Mesenteric fat pad (tissue), 1 donor: ENCODE data around the gene TNFRSF12A. TPM values are rescaled to one million over a fixed set of nuclear protein-coding genes. Genes with fewer than 3 reads are reported as not detected.
A peak's percentile ranks its signal among the peaks of the same experiment; 100 is the strongest.

Experiments used
- DNase-seq: peaks from one replicate; pipeline ENCODE4 v3.0.0-alpha.2; 2020; ENCODE audit warnings: low spot score
- total RNA-seq: library from RNA; stranded (reverse); fragmentation: NEBNext Ultra II Directional; extraction: Animal tissue kit (Norgen Biotek cat#: 25700); gene quantifications from one replicate; pipeline ENCODE4 v1.2.1, GENCODE V29; 2021
- donor health status: DM: yes; HTN: yes; CAD: no.

TNFRSF12A gene
- total RNA-seq, 1 donor from 2014 or later = 84.8 TPM

DNA sequence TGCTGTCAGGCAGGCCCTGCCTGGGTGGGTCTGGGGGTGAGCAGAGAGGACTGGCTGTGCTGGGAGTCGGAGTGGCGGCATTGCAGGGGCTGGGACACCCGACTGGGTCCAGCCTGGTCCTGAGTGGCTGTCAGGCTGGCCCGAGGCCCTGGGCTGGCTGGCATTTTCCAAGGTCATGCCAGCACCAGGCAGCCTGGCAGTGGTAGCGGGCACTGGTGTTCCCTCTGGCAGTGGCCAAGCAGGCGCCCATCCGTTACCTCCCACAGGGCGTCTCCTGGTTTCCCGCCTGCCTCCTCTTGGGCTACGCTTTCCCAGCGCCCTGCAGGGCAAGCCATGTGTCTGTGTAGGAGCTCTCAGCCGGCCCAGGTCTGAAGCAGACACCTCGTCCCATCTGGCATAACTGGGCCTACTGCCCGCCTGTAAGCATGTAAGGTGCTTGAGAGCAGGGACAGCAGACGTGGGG is 34.2 kb upstream of the TNFRSF12A start:
- no peak for DNase-seq

DNA sequence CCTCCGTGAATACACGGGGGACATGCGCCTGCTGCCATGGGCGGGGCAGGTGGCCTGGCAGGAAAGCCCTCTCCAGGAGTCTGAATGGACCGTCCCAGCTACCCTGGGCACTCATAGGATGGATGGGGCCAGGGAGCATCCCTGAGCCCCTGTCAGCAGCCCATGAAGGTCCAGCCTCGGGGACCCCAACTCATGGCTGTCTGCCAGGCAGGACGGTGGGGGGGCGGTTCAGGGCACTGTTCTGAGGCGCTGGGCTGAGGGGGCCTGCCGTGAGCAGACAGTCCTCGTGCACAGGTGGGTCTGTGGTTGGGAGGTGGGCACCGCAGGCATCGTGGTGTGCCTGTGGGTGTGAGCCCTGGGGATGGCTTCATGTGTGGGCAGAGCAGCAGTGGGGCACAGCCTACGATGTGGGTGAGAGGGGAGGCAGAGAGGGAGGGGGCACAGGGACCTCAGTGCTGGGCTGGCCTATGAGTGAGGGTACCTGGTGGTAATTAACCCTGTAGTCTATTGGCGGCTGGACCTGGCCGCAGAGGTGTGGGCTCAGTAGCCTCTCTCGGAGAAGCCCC is 33.5 kb upstream of the TNFRSF12A start:
- DNase-seq = no peak

DNA sequence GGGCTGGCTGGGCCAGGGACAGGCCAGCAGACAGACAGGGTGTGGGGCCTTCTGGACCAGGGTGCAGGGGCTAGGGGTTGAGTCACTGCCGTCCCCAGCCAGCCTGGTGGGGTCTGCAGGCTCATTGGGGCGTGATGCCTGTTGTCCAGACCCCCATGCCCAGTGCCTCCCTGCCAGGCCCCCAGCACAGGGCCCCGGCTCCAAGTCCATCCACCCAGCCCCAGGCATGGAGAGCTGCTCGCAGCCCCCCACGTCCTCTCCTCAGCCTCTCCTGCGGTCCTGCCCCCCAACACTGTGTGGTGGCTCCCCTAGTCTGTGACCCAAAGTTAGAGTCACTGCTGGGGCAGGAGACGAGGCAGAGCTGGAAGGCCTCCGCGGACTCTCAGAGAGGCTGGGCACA is 32.9 kb upstream of the TNFRSF12A start:
- no peak for DNase-seq

DNA sequence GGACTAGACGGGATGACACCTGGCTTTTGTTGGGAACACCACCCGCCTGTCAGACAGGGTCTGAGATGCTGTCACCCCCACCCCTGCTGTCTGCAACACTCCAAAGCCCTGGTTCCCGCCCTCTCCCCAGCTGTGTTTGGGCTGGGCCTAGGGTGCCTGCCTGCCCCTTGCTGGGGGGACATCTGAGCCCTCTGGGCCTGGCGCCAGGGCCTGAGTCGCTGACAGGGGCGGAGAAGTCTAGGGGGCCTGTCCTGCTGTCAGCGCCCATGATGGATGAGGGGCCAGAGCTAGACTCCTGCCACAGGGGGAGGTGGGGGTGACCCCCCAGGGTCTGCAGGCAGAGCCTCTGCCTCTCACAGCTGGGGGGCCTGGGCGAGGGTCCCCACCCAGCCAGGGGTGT is 32.3 kb upstream of the TNFRSF12A start:
- no peak for DNase-seq

DNA sequence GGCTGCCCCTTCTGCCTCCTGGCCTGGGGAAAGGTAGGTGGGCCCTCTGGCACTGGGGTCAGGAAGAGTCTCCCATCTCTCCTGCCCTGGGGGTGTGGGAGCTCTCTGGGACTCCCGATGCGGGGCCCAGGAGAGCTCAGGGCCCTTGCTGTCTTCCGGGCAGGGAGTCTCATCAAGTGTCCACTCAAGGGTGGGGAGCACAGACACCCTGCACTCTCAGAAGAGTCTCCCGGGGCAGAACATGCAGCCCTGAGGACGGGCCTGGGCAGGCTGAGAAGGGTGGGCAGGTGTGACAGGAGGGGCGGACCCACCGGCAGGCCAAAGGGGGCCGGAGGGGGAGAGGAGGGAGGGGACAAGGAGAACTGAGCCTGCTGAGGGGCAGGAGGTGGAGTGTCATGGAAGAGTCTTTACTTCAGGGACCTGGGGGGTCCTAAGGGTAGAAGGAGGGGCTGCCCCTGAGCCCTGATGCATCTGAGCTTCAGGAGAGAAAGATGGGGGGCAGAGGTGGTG is 31.5 kb upstream of the TNFRSF12A start:
- no peak for DNase-seq

DNA sequence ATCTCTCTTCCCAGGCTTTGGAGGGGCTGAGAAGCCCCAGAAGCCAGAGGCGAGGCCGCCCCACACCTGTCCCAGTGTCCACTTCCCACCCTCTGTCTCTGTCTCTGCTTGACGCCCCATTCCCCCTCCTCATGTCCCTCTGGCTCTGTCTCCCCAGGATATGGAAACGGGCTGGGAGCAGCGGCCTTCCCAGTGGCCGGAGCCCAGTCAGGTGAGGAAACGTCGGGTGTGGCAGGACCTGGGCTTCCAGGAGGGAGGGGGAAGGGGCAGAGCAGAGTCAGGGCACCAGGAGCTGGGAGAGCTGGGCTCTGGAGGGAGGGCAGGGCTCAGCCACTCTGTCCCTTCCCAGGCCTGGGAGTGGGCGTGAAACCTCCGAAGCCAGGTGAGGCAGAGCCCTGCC is 29.3 kb upstream of the TNFRSF12A start:
- DNase-seq = no peak

DNA sequence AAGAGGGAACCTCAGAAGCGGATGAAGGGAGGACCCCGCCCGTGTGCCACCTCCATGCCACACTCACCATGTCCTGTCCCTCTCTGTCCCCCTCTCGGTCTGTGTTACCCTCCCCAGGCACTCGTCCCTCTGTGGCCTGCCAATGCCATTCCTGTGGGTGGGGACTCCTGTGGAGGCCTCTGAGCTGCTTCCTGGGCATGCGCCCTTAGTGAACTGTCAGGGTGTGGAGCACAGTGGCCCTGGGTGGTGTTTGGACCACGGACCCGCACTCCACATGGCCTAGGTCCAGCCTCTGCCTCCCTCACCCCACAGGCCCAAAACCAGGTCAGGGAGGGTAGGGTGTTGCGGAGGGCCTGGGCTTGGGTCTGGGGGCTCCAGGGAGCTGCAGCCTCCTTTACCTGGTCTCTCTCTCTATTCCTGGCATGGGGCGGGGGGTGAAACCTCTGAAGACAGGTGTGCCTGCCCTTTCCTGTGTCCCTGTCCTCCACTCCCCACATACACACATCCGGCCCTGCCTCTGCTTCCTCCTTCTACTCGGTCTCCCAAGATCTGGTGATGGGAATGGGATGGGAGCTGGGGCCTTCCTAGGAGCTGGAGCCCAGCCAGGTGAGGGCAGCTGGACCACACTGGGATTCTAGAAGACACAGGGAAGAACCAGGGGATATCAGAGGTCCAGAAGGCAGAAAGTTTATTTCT is 28.5 kb upstream of the TNFRSF12A start:
- DNase-seq = no peak

DNA sequence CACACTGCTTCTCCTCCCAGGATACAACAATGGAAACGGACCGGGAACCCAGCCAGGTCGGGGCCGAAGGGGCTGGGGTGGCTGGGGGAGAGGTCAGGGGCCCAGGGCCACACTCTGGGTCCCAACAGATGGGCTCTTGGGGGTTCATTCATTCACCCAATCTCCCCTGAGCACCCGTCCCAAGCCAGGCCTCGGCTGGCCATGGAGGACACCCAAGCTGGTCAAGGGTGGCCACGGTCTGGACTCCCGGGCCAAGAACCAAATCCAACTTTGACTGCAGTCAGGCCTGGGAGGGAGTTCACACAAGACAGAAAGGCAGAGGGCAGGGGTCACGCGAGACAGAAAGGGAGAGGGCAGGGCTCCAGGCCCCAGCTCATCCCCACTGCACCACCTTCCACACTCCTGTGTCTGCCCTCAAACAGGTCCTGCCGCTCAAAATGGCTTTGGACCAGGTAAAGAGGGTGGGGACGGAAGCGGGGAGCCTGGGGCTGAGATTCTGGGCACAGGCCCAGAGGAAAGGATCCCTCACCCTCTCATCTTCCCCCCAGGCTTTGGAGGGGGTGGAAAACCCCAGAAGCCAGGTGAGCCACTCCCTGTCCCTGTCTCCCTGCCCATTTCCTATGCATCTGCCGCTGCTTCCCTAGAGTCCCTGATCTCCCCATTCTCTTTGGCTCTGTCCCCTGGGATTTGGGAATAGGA is 27.6 kb upstream of the TNFRSF12A start:
- DNase-seq = no peak

DNA sequence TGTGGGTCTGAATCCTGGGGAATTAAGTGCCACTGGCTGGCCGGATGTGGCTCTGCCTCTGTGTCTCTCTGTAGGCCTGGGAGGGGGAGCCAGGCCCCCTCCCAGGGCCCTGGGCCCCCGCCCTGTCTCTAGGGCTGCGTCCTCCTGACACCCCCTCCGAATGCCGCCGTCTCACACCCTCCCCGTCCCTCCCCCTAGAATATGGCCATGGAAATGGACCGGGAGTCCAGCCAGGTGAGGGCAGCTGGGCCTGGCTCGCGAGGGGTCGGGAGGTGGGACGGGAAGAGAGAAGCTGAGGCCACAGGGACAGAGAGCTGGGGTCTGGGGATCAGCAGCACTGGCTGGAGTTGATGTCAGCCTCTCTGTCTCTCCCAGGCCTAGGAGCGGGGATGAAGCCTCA is 23.9 kb upstream of the TNFRSF12A start:
- DNase-seq = no peak

DNA sequence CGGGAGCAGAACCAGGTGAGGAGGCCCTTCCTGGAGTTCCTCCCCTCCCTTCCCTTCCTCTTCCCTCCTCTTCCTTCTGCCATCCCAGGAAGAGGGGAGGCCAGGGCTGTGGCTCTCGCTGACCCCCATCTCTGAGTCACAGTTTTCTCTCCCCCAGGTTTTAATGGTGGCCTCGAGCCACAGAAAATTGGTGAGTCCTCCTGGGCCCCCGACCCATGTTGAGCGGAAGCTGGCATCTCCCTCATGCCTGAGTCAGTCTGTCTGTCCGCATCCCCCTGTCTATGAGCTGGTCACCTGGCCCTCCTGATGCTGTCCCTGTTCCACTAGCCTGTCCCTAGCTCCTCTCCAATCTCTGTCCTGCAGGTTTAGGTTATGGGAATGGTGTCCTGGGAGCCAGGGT is 20.2 kb upstream of the TNFRSF12A start:
- no peak for DNase-seq

DNA sequence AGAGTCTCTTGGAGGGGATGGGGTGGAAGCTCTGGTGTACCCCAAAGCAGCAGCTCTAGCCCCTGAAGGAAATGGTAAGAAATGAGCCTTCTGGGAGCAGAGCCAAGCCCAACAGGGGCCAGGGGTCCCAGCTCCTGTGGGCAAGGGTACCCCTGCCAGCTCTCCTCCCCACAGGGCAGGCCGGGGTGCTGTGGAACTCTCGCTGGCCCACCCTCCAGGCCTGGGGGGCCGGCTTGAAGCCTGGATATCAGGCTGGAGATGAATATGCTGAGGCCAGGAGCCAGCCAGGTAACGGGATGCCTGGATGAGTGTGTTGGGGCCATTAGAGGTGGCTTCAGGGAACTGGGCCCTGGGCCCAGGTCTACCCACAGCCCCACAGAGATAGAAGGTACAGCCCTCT is 19.6 kb upstream of the TNFRSF12A start:
- no peak for DNase-seq

DNA sequence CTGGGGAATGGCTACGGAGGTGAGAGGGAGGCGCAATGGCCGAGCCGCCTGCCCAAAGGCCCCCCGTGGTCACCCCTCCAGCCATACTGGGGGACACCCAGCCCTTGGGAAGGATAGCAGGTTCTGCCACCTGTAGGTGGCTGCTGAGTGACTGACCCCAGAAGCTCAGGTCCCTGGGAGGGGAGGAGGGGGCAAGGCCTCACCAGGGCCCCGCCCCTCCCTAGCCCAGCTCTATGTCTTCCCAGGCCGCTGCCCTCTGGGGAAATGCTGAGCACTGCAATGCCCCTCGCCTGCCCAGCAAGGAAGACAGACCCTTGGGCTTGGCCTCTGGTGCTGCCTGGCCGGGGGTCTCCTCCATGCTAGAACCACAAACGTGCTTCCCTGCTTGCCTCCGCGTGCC is 18.9 kb upstream of the TNFRSF12A start:
- no peak for DNase-seq

DNA sequence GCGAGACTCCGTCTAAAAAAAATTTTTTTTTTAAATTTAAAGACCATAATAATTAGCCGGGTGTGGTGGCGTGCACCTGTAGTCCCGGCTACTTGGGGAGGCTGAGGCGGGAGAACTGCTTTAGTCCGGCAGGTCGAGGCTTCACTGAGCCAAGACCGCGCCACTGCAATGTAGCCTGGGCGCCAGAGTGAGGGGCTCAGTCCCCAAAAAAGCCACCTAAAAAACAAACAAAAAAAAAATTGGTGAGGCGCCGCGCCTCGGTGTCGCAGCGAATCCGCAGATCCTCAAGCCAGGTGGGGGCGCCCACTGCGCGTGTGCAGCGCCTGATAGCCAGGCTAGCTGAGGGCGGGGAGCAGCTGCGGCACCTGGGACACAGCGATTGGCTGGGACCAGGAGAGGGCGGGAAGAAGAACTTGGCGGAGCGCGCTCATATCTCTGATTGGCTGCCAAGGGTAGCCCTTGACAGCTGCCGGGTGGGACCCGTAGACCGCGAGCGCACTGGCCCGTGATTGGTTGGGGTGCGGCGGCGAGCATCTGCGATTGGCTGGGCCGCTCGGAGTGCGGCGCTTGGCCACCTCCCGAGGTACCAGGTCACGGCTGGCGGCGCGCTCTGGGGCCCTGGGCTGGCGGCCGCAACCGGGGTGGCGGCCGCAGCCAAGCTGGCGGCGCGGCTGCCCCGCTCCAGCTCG is 16.4 kb upstream of the TNFRSF12A start:
- DNase-seq = peak; percentile 98

DNA sequence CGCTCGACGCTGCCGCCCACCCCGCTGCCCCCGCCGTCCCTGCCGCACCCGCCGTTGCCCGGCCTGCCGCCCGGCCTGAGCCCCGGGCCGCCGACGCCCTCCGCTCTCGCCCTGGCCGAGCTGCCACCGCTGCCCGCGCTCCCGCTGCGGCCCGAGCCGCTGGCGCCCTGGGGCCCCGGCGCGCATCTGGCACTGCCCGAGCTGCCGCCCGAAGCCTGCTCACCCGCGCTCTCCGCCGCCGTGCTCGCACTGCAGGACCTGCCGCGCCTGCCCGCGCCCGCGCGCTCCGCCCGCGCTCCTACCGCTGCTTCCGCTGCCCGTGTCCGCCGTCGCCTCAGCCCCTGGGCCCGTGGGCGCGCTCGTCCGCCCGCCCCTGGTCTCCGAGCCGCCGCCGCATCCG is 15.8 kb upstream of the TNFRSF12A start:
- DNase-seq = no peak

DNA sequence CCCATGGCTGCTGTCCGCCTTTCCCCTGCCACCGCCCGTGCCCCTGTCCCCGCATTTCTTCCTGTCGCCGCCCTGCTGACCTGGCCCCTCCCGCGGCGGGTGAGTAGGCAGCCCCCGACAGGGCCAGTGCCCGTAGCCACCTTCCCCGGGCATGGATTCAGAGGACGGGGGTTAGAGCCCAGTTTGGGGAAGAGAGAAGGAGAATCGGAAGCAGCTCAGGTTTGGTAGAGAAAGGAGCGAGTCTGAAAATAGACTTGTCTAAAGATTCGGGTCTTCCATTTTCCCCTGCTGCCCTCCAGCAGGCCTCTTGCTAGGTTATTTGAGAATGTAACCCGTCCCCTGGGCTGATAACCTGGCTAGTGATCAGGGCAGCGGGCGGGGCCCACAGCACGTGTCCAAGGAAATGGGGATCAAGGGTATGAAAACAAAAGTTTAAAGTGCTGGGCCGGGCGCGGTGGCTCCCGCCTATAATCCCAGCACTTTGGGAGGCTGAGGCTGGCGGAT is 15.3 kb upstream of the TNFRSF12A start:
- DNase-seq = no peak

DNA sequence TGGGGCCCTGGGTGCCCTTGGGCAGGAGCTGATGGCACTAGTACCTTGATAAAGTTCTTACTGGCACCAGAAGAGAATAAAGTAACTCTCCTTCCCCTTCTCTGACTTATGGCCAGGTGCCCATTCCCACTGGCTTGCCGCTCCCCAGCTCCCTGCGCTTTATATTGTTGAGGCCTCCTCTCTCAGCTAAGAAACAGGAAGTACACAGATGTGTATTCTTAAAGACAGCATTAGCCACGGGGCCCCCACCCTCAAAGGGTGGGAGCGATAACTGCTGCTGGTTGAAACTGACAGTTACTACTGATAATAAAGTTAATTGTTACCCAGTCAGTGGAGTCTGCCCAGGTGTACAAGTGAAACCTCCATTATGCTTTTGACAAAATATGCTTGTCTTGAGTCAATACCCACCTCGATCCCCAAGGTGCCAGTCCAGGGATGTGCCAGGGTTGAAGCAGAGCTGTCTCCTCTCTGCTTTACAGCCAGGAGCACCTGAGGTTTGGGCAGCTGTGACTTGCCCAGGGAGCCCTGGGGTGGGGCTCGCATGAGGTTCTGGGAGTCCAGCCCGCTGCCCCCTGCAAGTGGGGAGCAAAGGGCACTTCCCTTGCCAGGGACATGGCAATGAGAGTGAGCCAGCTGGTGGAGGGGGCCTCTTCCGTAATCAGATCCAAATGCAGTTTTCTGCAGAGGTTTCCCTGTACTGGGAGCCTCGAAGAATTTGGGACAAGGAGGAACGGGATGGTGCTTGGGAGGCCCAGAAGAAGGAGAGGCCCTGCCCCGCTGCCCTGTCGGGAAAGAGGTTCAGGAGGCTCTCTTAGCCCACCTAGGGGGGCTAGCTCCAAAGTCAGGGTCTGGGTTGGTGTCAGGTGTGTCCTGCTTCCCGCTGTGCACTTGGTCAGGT is 12.9 kb upstream of the TNFRSF12A start:
- no peak for DNase-seq

DNA sequence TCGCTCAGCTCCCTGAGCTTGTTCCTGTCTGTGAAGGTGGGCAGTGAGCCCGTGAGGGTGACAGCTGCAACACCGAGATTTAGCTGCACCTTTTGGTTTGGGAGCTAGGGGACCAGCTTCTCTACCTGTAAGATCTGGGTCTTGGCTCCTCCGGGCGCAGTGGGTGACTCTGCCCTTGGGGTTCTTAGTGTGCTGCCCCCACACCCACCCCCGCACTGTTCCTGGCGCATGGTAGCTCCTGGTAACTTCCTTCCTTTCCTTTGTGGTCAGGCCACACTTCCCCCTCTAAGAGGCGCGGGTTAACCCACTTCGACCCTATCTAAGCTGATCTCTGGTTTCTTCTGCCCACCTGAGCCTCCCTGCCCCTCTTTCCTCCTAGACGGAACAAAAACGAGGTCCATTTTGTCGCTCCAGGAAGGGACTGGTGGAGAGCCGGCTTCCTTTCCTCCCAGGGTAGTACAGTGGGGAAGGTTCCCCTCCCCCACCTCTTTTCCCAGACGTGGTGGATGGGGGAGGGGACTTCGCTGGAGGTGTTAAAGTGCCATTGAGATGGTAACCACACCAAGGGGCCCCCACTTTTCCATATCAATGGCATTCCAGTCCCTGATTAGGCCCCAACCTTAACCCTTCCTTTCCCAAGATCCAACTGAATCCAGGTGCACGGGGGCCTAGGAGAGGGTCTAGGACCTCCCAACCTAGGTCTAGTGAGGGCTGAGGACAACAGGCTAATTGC is 12.0 kb upstream of the TNFRSF12A start:
- no peak for DNase-seq

DNA sequence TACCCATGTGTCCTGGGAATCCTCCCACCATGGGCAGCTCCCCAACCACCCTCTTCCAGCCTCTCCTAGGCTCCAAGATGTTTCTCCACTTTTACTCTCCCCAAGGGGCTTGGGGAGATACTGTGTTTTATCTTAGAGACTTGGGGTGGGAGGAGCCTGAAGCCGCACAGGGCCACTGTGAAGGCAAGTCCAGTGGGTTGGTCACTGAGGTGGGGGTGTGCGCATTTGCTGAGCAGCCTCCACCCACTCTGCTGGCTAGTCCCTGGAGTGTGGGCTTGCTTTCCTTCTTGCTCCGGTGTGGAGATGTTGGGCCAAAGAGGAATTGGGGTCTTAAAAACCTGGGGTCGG is 11.5 kb upstream of the TNFRSF12A start:
- DNase-seq = no peak

DNA sequence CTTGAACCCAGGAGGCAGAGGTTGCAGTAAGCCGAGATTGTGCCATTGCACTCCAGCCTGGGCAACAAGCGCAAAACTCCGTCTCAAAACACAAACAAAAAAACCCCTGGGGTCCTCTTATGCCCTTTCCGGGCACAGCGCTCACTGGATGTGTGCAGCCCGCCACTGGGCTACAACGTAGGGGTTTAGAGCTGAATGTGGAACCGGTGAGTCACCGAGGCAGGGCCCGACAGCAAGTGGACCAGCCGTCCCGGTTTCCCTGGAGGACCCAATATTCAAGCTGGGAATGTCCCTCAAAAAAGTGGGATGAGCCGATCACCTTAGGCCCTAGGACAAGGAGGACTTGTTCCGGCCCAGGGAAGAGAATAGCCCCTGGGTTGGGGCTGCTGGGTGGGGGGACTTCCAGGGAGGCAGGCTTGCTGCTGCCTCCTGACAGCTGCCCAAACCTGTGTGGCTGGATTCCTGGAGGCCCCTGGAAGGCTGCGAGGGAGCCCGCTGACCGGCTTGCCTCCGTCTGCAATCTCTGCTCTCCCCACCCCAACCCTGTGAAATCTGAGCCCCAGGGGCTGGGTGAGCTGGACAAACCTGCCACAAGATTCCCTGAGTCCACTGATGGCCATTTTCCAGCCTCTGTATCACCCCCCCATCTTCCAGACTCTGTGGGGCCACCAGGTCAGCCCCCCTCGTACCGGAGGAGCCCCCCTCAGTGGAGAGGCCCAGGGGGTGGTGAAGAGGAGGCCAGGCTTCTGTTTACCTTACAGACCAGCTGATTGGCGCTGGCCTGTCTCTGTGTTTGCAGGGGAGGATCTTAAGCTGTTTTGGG is 10.4 kb upstream of the TNFRSF12A start:
- DNase-seq = no peak
